ENCODE results near the gene AMBN. TPM values are rescaled to one million over a fixed set of nuclear protein-coding genes. Genes with fewer than 3 reads are reported as not detected.

Gene AMBN
- total RNA-seq, 1 donor from 2014 or later, result not detected

Other genes starting within 250 kb of the AMBN start
- gene SMR3A, start 231.5 kb upstream of the AMBN start, total RNA-seq, result not detected in 2 replicates
- gene SMR3B, start 209.1 kb upstream of the AMBN start, total RNA-seq, result not detected in 2 replicates
- not detected in 2 replicates for gene OPRPN, start 194.3 kb upstream of the AMBN start, total RNA-seq
- not detected in 2 replicates for gene MUC7, start 120.1 kb upstream of the AMBN start, total RNA-seq
- not detected in 2 replicates for gene AMTN, start 73.7 kb upstream of the AMBN start, total RNA-seq
- gene ENAM, start 36.5 kb downstream of the AMBN start, total RNA-seq, result 0.21 and 0.83 TPM in 2 replicates
- 4.0 and 12.5 TPM in 2 replicates for gene JCHAIN, start 74.3 kb downstream of the AMBN start, total RNA-seq
- gene UTP3, start 96.3 kb downstream of the AMBN start, total RNA-seq, result 23.7 and 25.7 TPM in 2 replicates
- 63.6 and 67.2 TPM in 2 replicates for gene RUFY3, start 129.7 kb downstream of the AMBN start, total RNA-seq
- 194 and 204 TPM in 2 replicates for gene GRSF1, start 247.6 kb downstream of the AMBN start, total RNA-seq

Data from myocyte (in vitro differentiated cells).